Endothelial cell of umbilical vein (primary cell): ENCODE data around the gene CD1D. TPM values are rescaled to one million over a fixed set of nuclear protein-coding genes. Genes with fewer than 3 reads are reported as not detected.

Experiments
- BruUV-seq: library from RNA; stranded (reverse); fragments of 400-500 nt; replicated peaks from 2 replicates; lab custom pipeline; 2021; lab: Mats Ljungman, UMichigan
- CTCF ChIA-PET: fragments of 300-600, 350-600 bp; sonication (Branson Sonifier 250); formaldehyde crosslinking; loops from one replicate; lab custom pipeline; 2021; ENCODE audit warnings: antibody characterized with exemption, inconsistent platforms; lab: Charles Lee
- POLR2A ChIA-PET: fragments of 300-600, 350-600 bp; sonication (Branson Sonifier 250); formaldehyde crosslinking; loops from one replicate; lab custom pipeline; 2021; ENCODE audit warnings: antibody characterized with exemption, inconsistent platforms; lab: Charles Lee
- DNase-seq: peaks from one replicate; pipeline ENCODE4 v3.0.0-alpha.2; 2011; ENCODE audit warnings: low read depth, low spot score
- FAIRE-seq: peaks from 2 replicates; lab custom pipeline; 2011; peaks lifted over from hg19 to GRCh38; lab: Jason Lieb, UNC
- H2AFZ ChIP-seq: 2 replicates; pipeline ENCODE4 v1.6.0; 2012; ENCODE audit warnings: low read depth, low read length, control low read depth, inconsistent platforms
- H3K27ac ChIP-seq: 2 replicates; pipeline ENCODE4 v1.5.1; 2011; ENCODE audit warnings: low read depth, mild to moderate bottlenecking, control low read depth, low read length, moderate library complexity; ENCODE audit not compliant: insufficient read depth
- H3K27me3 ChIP-seq, 2 experiments: 2 replicates each; pipeline versions ENCODE4 v1.6.0 to v1.6.1; 2011; ENCODE audit warnings: low read length in 2 of 2, mixed read lengths in 1 of 2; ENCODE audit not compliant: control insufficient read depth in 2 of 2, insufficient read depth in 2 of 2
- H3K36me3 ChIP-seq, 2 experiments: 2 replicates in 1 of 2; 3 replicates in 1 of 2; pipeline ENCODE4 v1.5.1; 2011; ENCODE audit warnings: low read length in 2 of 2, mild to moderate bottlenecking in 1 of 2, moderate library complexity in 1 of 2; ENCODE audit not compliant: control insufficient read depth in 2 of 2, insufficient read depth in 2 of 2; ENCODE audit errors: extremely low read depth in 1 of 2
- H3K4me1 ChIP-seq: 3 replicates; pipeline ENCODE4 v1.5.1; 2011; ENCODE audit warnings: mild to moderate bottlenecking, low read length; ENCODE audit not compliant: control insufficient read depth, insufficient read depth; ENCODE audit errors: extremely low read depth
- H3K4me2 ChIP-seq: 2 replicates; pipeline ENCODE4 v1.6.1; 2011; ENCODE audit warnings: low read length, control low read depth, mixed read lengths; ENCODE audit not compliant: insufficient read depth
- H3K4me3 ChIP-seq, 3 experiments: fragments of 200-600 bp in 1 of 3; sonication (generic), shearing (Covaris generic) in 1 of 3; replicated peaks in 1 of 3; 2 replicates each; pipeline ENCODE4 v1.5.1; 2011 to 2016; ENCODE audit warnings: control low read depth in 3 of 3, low read length in 3 of 3, mild to moderate bottlenecking in 2 of 3, inconsistent platforms in 1 of 3, low read depth in 1 of 3, moderate library complexity in 1 of 3; ENCODE audit not compliant: insufficient read depth in 1 of 3
- H3K79me2 ChIP-seq: 2 replicates; pipeline ENCODE4 v1.6.0; 2012; ENCODE audit warnings: low read length, inconsistent platforms; ENCODE audit not compliant: control insufficient read depth, insufficient read depth
- H3K9ac ChIP-seq: replicated peaks from 2 replicates; pipeline ENCODE3; 2011; ENCODE audit warnings: low read length, control low read depth; ENCODE audit not compliant: insufficient read depth; ENCODE audit errors: extremely low read depth
- H3K9me1 ChIP-seq: replicated peaks from 3 replicates; pipeline ENCODE4 v1.6.0; 2011; ENCODE audit warnings: mild to moderate bottlenecking, low read length; ENCODE audit not compliant: control insufficient read depth, insufficient read depth; ENCODE audit errors: extremely low read depth
- H3K9me3 ChIP-seq: replicated peaks from 2 replicates; pipeline ENCODE4 v1.5.1; 2012; ENCODE audit warnings: low read length, inconsistent platforms; ENCODE audit not compliant: control insufficient read depth, insufficient read depth
- H4K20me1 ChIP-seq: replicated peaks from 2 replicates; pipeline ENCODE3; 2011; ENCODE audit warnings: mild to moderate bottlenecking, low read length; ENCODE audit not compliant: control insufficient read depth, insufficient read depth; ENCODE audit errors: extremely low read depth
- CTCF ChIP-seq, 2 donors: IDR thresholded peaks; 1 replicate in 1 of 2; 2 replicates in 1 of 2; pipeline ENCODE4 v1.5.1; 2011; ENCODE audit warnings: low read length in 2 of 2, mild to moderate bottlenecking in 2 of 2, moderate library complexity in 2 of 2, control low read depth in 1 of 2, inconsistent platforms in 1 of 2, low read depth in 1 of 2; ENCODE audit not compliant: insufficient read depth in 1 of 2; ENCODE audit errors: extremely low read depth in 1 of 2
- EZH2 ChIP-seq: IDR thresholded peaks from 2 replicates; pipeline ENCODE4 v1.6.1; 2012; ENCODE audit warnings: borderline replicate concordance, low read depth, mild to moderate bottlenecking, moderate library complexity, low read length, inconsistent platforms; ENCODE audit not compliant: severe bottlenecking
- FOS ChIP-seq: IDR thresholded peaks from 2 replicates; pipeline ENCODE4 v1.6.1; 2011; ENCODE audit warnings: mild to moderate bottlenecking, low read length, moderate library complexity, borderline replicate concordance; ENCODE audit not compliant: insufficient read depth
- GATA2 ChIP-seq: IDR thresholded peaks from 2 replicates; pipeline ENCODE4 v1.7.0; 2011; ENCODE audit warnings: low read depth, mild to moderate bottlenecking, moderate library complexity, mixed read lengths, low read length; ENCODE audit not compliant: insufficient read length, insufficient read depth
- JUN ChIP-seq: IDR thresholded peaks from 2 replicates; pipeline ENCODE4 v1.6.1; 2011; ENCODE audit warnings: borderline replicate concordance, low read depth; ENCODE audit not compliant: insufficient read length, insufficient read depth
- MAX ChIP-seq: IDR thresholded peaks from 2 replicates; pipeline ENCODE4 v1.6.1; 2011; ENCODE audit not compliant: insufficient read depth, insufficient read length
- MYC ChIP-seq: IDR thresholded peaks from one replicate; pipeline ENCODE4 v1.6.1; 2011; ENCODE audit warnings: mild to moderate bottlenecking, low read depth, low read length
- POLR2A ChIP-seq: IDR thresholded peaks from 2 replicates; pipeline ENCODE4 v1.6.1; 2012; ENCODE audit warnings: low read depth, mild to moderate bottlenecking, control low read depth, low read length
- POLR2AphosphoS5 ChIP-seq: IDR thresholded peaks from 2 replicates; pipeline ENCODE4 v1.6.1; 2012; ENCODE audit warnings: low read depth, mild to moderate bottlenecking, control low read depth, low read length, moderate library complexity; ENCODE audit not compliant: insufficient read depth
- dilution Hi-C: fragments of 300-500 bp; cut with MboI; formaldehyde crosslinking; loops from one replicate; pipeline ENCODE4 v1.15.0; 2019; ENCODE audit warnings: low sequenced_read_pairs; ENCODE audit not compliant: extremely low pct_ligation_motif_present
- intact Hi-C: fragments of 100-400 bp; cut with micrococcal nuclease; formaldehyde crosslinking; loops from one replicate; pipeline ENCODE4 v1.10.0; 2022
- polyA plus RNA-seq, 4 experiments: library from polyadenylated mRNA; depleted of rRNA in 3 of 4; stranded (reverse) in 3 of 4; unstranded in 1 of 4; fragments of >200 nt; gene quantifications; 2 replicates each; pipeline versions ENCODE4 v1.2.1 to v1.2.3, GENCODE V29; 2011 to 2012; ENCODE audit warnings: missing spikeins in 1 of 4
- total RNA-seq: library from RNA; stranded (reverse); gene quantifications from 2 replicates; pipeline ENCODE4 v1.2.3, GENCODE V29; 2021

CD1D gene
- total and polyA plus RNA-seq, 2 donors (not counting 3 experiments of a cell fraction or from before 2014, with no cell fraction given), result not detected

GRCh38 chr1:158181577-158181922, 855 bp downstream of the CD1D start:
- no peak for DNase-seq
- Histone ChIP-seq H3K4me2 (no peak overlapping the region), H3K4me3 (no peak overlapping the region), H3K4me1 (no peaks in the 10 kb centered on the region), H3K9me3 (no peaks in the 10 kb centered on the region), H2AFZ (no peak overlapping the region), H3K9ac (no peak overlapping the region), H3K79me2 (no peaks in the 10 kb centered on the region), H3K9me1 (no peaks in the 10 kb centered on the region), H3K27ac (no peak overlapping the region), H4K20me1 (no peaks in the 10 kb centered on the region), H3K27me3 (peaks cover 42 to 51% of the 10 kb centered on the region in 2 experiments), H3K36me3 (no peaks in the 10 kb centered on the region)
- ChIA-PET POLR2A (no interaction called here), CTCF (interaction anchor here (0.8 kb wide), 1 partner anchor 22 kb away, joined by 3 read pairs; no protein-coding TSS in a partner anchor)
- no peak for FAIRE-seq
- TF ChIP-seq JUN (no peak), EZH2 (no peak), FOS (no peak), GATA2 (no peak), MAX (no peak), CTCF (IDR thresholded peaks at IDR 0.05; ENCODE audit: extremely low read depth in 1 of 2, insufficient read depth in 1 of 2, low read depth in 1 of 2, low read length in 2 of 2) (no peak), MYC (no peak), POLR2A (no peak), POLR2AphosphoS5 (no peak)
- no TSS peak for BruUV-seq
- dilution Hi-C loops, result no loop called here
- intact Hi-C loops, result no loop called here
